GM12891 (cell line): ENCODE results near the gene ATL1.

Experiments
- POLR2AphosphoS5 ChIP-seq: IDR thresholded peaks from 2 replicates; pipeline ENCODE4 v1.6.1; 2011; ENCODE audit warnings: low read depth, low read length, control low read depth
- TAF1 ChIP-seq: IDR thresholded peaks from 2 replicates; pipeline ENCODE4 v1.6.1; 2011; ENCODE audit warnings: low read depth, low read length, control low read depth

- no peak for TF ChIP-seq POLR2AphosphoS5
- TF ChIP-seq TAF1: no peak
Measured at GRCh38 chr14:50670196-50670865, 110.4 kb downstream of the ATL1 start.
